DND-41 (cell line): ENCODE results near the gene TBRG1.
A peak's percentile ranks its signal among the peaks of the same experiment; 100 is the strongest.

Experiments
- ATAC-seq: fragments of 200-7000 bp; cut with Tn5 transposase; 3 replicates; pipeline ENCODE4 v1.9.1; 2021; ENCODE audit warnings: low read depth; ENCODE audit not compliant: insufficient read depth
- DNase-seq: peaks from one replicate; pipeline ENCODE4 v3.0.0-alpha.2; 2020
- H2AFZ ChIP-seq: 2 replicates; pipeline ENCODE4 v1.6.0; 2012; ENCODE audit warnings: low read depth, low read length
- H3K27ac ChIP-seq: 2 replicates; pipeline ENCODE4 v1.5.1; 2012; ENCODE audit warnings: low read length, inconsistent platforms
- H3K27me3 ChIP-seq: fragments of 200-600 bp; sonication (generic); 2 replicates; pipeline ENCODE4 v1.6.0; 2012; ENCODE audit warnings: low read length, mild to moderate bottlenecking, inconsistent platforms; ENCODE audit not compliant: insufficient read depth, poor library complexity
- H3K36me3 ChIP-seq: 2 replicates; pipeline ENCODE4 v1.5.1; 2012; ENCODE audit warnings: low read length, inconsistent platforms; ENCODE audit not compliant: insufficient read depth
- H3K4me1 ChIP-seq: 2 replicates; pipeline ENCODE4 v1.5.1; 2012; ENCODE audit warnings: mild to moderate bottlenecking, low read length; ENCODE audit not compliant: insufficient read depth
- H3K4me2 ChIP-seq: 2 replicates; pipeline ENCODE4 v1.6.0; 2012; ENCODE audit warnings: mild to moderate bottlenecking, moderate library complexity, low read length, inconsistent platforms; ENCODE audit not compliant: insufficient read depth
- H3K4me3 ChIP-seq, 2 experiments: fragments of 200-600 bp in 1 of 2; shearing (Covaris generic) in 1 of 2; 2 replicates each; pipeline ENCODE4 v1.5.1; 2012 to 2016; ENCODE audit warnings: inconsistent platforms in 2 of 2, low read length in 2 of 2, mild to moderate bottlenecking in 2 of 2, low read depth in 1 of 2, moderate library complexity in 1 of 2
- H3K79me2 ChIP-seq: 2 replicates; pipeline ENCODE4 v1.6.0; 2012; ENCODE audit warnings: low read length, inconsistent platforms; ENCODE audit not compliant: insufficient read depth
- H3K9ac ChIP-seq: 2 replicates; pipeline ENCODE4 v1.6.0; 2012; ENCODE audit warnings: low read depth, mild to moderate bottlenecking, inconsistent platforms, low read length, moderate library complexity
- H3K9me3 ChIP-seq: 2 replicates; pipeline ENCODE4 v1.5.1; 2012; ENCODE audit warnings: low read length, moderate library complexity, mild to moderate bottlenecking, inconsistent platforms; ENCODE audit not compliant: insufficient read depth, severe bottlenecking
- H4K20me1 ChIP-seq: 2 replicates; pipeline ENCODE4 v1.6.0; 2012; ENCODE audit warnings: low read length; ENCODE audit not compliant: insufficient read depth
- EZH2 ChIP-seq: IDR thresholded peaks from 3 replicates; pipeline ENCODE4 v1.6.1; 2012; ENCODE audit warnings: borderline replicate concordance, low read depth, mild to moderate bottlenecking, moderate library complexity, low read length, inconsistent platforms; ENCODE audit not compliant: severe bottlenecking
- TF ChIP-seq, protein P1 (sequence below): IDR thresholded peaks from 2 replicates; pipeline ENCODE4 v1.5.1; 2012; ENCODE audit warnings: borderline replicate concordance, low read length, moderate library complexity, mild to moderate bottlenecking; ENCODE audit not compliant: poor library complexity, severe bottlenecking; ENCODE audit errors: extremely low read depth

Gene TBRG1

DNA sequence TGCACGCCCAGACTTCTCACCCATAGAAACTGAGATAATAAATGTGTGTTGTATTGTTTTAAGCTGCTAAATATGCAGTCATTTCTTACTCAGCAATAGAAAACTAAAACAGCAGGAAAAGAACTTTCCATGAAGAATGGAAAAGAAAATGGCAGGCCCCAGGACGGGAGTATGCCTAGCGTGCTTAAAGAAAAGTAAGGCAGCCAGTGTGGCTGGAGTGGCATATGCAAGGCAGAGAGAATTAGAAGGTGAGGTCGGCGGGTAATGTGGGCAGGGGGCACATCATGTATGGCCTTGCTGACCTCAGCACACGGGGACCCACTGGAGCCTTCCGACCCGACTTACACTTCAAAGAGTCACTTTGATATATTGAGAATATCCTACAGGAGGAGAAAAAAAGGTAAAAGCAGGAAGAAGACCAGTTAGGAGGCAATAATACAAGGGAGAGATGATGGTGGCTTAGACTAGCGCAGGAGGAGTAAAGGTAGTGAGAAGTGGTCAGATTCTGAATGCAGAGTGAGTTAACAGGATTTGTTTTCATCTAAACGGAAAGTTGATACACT, 20.5 kb downstream of the TBRG1 start:
- Histone ChIP-seq H3K27ac (no peak overlapping the region), H3K9ac (no peak overlapping the region), H3K36me3 (no peaks in the 10 kb centered on the region), H3K27me3 (peaks cover 6% of the 10 kb centered on the region), H4K20me1 (no peaks in the 10 kb centered on the region), H3K9me3 (no peaks in the 10 kb centered on the region), H3K79me2 (no peaks in the 10 kb centered on the region), H3K4me3 (no peak overlapping the region), H3K4me1 (peaks cover 9% of the 10 kb centered on the region; the same call in 1 of the 2 replicates), H2AFZ (peak overlapping the region; percentile 59; the same call in 1 of the 2 replicates), H3K4me2 (no peak overlapping the region)
- no peak for DNase-seq
- no peak for ATAC-seq
- TF ChIP-seq EZH2, result no peak
- TF ChIP-seq, protein P1, sequence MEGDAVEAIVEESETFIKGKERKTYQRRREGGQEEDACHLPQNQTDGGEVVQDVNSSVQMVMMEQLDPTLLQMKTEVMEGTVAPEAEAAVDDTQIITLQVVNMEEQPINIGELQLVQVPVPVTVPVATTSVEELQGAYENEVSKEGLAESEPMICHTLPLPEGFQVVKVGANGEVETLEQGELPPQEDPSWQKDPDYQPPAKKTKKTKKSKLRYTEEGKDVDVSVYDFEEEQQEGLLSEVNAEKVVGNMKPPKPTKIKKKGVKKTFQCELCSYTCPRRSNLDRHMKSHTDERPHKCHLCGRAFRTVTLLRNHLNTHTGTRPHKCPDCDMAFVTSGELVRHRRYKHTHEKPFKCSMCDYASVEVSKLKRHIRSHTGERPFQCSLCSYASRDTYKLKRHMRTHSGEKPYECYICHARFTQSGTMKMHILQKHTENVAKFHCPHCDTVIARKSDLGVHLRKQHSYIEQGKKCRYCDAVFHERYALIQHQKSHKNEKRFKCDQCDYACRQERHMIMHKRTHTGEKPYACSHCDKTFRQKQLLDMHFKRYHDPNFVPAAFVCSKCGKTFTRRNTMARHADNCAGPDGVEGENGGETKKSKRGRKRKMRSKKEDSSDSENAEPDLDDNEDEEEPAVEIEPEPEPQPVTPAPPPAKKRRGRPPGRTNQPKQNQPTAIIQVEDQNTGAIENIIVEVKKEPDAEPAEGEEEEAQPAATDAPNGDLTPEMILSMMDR, result no peak

DNA sequence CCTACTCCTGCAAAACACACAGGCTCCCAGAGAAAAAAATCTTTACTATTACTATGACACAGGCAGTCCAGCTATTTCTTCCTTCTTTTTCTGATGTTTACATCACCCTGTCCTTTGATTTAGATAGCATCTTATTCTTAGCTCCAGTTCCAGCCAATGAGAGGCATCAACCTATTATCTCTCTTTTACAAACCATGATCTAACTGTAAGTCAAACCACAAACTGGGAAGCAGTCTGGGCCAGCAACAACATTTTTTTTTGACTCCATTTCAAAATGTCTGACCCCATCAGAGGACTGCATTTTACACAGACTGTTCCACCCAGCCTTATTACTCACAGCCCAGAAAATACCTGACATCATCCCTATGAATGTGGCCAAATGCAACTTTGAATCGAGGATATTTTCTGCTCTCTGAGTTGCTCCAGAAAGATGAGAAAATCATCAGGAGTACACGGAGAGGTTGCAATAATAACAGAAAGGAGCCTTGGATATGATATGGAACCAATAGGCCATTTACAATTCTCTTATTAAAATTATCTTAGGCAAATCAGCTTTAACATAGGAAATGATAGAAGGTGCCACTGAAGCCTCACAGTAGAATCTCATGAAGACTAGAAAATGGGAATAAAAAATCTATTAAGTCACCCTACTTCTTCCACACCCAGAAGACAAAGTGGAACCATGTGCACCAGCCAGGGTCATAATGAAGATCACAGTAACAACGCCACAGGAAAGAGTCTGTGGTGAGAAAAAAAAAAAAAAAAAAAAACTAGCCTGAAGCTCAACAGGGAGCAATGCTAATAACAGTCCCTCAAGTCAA, 21.2 kb downstream of the TBRG1 start:
- H3K27ac ChIP-seq, result no peak overlapping the region
- no peaks in the 10 kb centered on the region for H3K79me2 ChIP-seq
- H4K20me1 ChIP-seq, result no peaks in the 10 kb centered on the region
- H2AFZ ChIP-seq, result peak overlapping the region; percentile 59
- no peak for ATAC-seq
- peaks cover 9% of the 10 kb centered on the region; the same call in 1 of the 2 replicates for H3K4me1 ChIP-seq
- H3K27me3 ChIP-seq, result peaks cover 9% of the 10 kb centered on the region
- TF ChIP-seq EZH2, result no peak
- TF ChIP-seq, protein P1, result no peak
- H3K9me3 ChIP-seq, result no peaks in the 10 kb centered on the region
- no peaks in the 10 kb centered on the region for H3K36me3 ChIP-seq
- H3K4me2 ChIP-seq, result no peak overlapping the region
- no peak overlapping the region for H3K4me3 ChIP-seq
- DNase-seq, result no peak
- H3K9ac ChIP-seq, result no peak overlapping the region

DNA sequence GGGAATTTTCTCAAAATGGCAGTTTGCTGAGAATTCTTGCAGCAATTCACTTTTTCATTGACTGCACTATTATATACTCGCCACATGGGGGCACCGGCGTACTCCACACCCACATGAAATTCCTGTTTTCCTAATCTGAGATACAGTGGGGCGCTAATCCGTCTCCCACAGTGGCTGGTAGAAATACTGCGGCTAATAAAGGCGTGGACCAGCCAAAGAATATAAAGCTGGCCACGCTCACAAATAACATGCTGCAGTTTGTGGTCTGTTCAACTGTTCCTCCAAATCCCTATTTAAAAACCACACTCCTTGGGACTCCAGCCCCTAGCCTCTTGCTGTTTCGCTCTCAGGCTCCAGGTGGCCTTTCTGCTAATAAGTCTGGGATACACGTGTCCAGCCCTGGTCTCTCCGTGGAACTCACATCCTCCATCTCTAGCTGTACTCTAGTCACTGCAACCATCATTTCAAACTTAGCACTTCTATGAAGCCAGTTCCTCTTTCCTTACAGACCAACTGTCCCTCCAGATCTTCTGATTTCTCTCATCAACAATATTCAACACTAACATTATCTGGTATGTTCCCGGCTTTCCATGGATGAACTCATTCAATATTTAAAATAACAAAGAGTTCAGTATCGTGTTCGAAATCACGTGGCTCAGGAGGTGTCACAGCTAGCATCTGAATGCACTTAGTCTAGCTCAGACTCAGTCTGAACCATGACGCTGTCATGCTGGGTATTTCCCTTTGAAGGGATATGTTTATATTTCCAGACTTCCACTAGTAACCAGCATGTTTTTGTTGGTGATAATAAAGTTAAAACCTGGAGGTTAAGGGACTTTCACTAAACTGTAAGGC, 22.0 kb downstream of the TBRG1 start:
- no peak for TF ChIP-seq EZH2
- TF ChIP-seq, protein P1, result peak; percentile 81
- H3K36me3 ChIP-seq, result no peaks in the 10 kb centered on the region
- no peaks in the 10 kb centered on the region for H4K20me1 ChIP-seq
- DNase-seq (peak; percentile 26), ATAC-seq (peak; percentile 70; the same call in 2 of the 3 replicates)
- H3K9me3 ChIP-seq, result no peaks in the 10 kb centered on the region
- peaks cover 9% of the 10 kb centered on the region; the same call in 1 of the 2 replicates for H3K4me1 ChIP-seq
- H3K79me2 ChIP-seq, result no peaks in the 10 kb centered on the region
- no peak overlapping the region for H3K9ac ChIP-seq
- H3K4me2 ChIP-seq, result no peak overlapping the region
- H3K4me3 ChIP-seq, result no peak overlapping the region
- peaks cover 10% of the 10 kb centered on the region for H3K27me3 ChIP-seq
- no peak overlapping the region for H3K27ac ChIP-seq
- no peak overlapping the region for H2AFZ ChIP-seq
